GM12891 (cell line): ENCODE data around the gene H1-8.

Experiments used
- PAX5 ChIP-seq: IDR thresholded peaks from 2 replicates; pipeline ENCODE4 v1.6.1; 2011; ENCODE audit warnings: low read length, moderate library complexity, mild to moderate bottlenecking; ENCODE audit not compliant: insufficient read depth, severe bottlenecking
- POLR2A ChIP-seq: IDR thresholded peaks from 2 replicates; pipeline ENCODE4 v1.6.1; 2011; ENCODE audit warnings: low read depth, low read length, control low read depth
- POLR2AphosphoS5 ChIP-seq: IDR thresholded peaks from 2 replicates; pipeline ENCODE4 v1.6.1; 2011; ENCODE audit warnings: low read depth, low read length, control low read depth
- POU2F2 ChIP-seq: IDR thresholded peaks from 2 replicates; pipeline ENCODE4 v1.6.1; 2011; ENCODE audit warnings: low read depth, mild to moderate bottlenecking, control low read depth, low read length, moderate library complexity
- SPI1 ChIP-seq: IDR thresholded peaks from 2 replicates; pipeline ENCODE4 v1.6.1; 2011; ENCODE audit warnings: low read depth, low read length, control low read depth
- TAF1 ChIP-seq: IDR thresholded peaks from 2 replicates; pipeline ENCODE4 v1.6.1; 2011; ENCODE audit warnings: low read depth, low read length, control low read depth

- TF ChIP-seq POLR2A (no peak), POLR2AphosphoS5 (no peak), TAF1 (no peak), PAX5 (no peak), SPI1 (no peak), POU2F2 (no peak)
Measured at GRCh38 chr3:129587566-129588210, 44.7 kb downstream of the H1-8 start.
